ENCODE results near the gene ARHGAP32. TPM values are rescaled to one million over a fixed set of nuclear protein-coding genes. Genes with fewer than 3 reads are reported as not detected.
"Not testable (repeated sequence)": the region's sequence is repeated elsewhere in the genome, so short reads cannot be mapped to it uniquely, and the experiment has no call there.

Gene ARHGAP32
- total RNA-seq, 1 experiment from 2014 or later, result 27.8 TPM

DNA sequence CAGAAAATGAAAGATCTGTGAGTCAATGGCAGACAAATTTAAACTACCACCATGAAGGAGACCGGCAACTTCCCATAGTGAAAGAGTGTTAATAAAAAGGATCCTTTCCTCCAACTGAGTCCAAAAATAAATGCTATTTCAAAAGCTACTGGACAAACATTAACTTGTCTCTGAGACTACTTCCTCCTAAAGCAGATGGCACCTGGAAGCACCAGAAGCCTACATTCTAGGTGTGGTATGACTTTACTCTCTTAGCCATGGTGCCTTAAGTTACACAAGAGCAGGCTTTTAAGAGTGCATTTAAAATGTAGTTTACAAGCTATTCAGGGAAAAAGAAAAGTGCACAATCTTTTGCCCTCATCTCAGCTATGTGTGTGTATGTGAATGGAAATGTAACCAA, 2.5 kb downstream of the ARHGAP32 start:
- H4K20me1 ChIP-seq (ENCODE audit: insufficient read depth), result peaks cover 6% of the 10 kb centered on the region; the same call in 1 of the 2 replicates
- H3K27me3 ChIP-seq (ENCODE audit: insufficient read depth, low read length), result no peaks in the 10 kb centered on the region
- no peak overlapping the region for H3K4me2 ChIP-seq (ENCODE audit: low read length)
- no peak for TF ChIP-seq SP1 (IDR thresholded peaks at IDR 0.05; ENCODE audit: low read depth)
- peaks cover 20% of the 10 kb centered on the region for H3K79me2 ChIP-seq (ENCODE audit: insufficient read depth, low read length)
- no TSS peak for BruUV-seq (replicated peaks)
- H3K4me1 ChIP-seq (ENCODE audit: control insufficient read depth in 1 of 2, insufficient read depth in 2 of 2, low read length in 2 of 2), result peaks cover 5 to 23% of the 10 kb centered on the region in 2 experiments; a peak in 2 of 4 replicates
- H2AFZ ChIP-seq (ENCODE audit: low read depth, low read length, poor library complexity, severe bottlenecking), result no peak overlapping the region
- H3K27ac ChIP-seq (ENCODE audit: low read depth, low read length), result no peak overlapping the region
- CTCF ChIA-PET, result no interaction called here
- DNase-seq (ENCODE audit: low read depth, low spot score), result no peak
- H3K9ac ChIP-seq (ENCODE audit: low read length), result no peak overlapping the region
- RAD21 ChIA-PET (ENCODE audit: low non-redundant PET in 1 of 2, low total read pairs in 2 of 2, uncharacterized antibody in 2 of 2, unreplicated experiment in 2 of 2), result no interaction called here
- no peaks in the 10 kb centered on the region for H3K9me2 ChIP-seq (ENCODE audit: insufficient read depth)
- no peaks in the 10 kb centered on the region for H3K36me3 ChIP-seq (ENCODE audit: control insufficient read depth in 1 of 2, insufficient read depth in 2 of 2, low read length in 2 of 2)
- POLR2A ChIA-PET, result no interaction called here
- intact Hi-C loops (cut with micrococcal nuclease), result no loop called here
- no peak overlapping the region for H3K4me3 ChIP-seq (replicated peaks in 1 of 2; ENCODE audit: low read depth in 1 of 2, low read length in 2 of 2)
- ATAC-seq, result no peak
- no peaks in the 10 kb centered on the region for H3K9me3 ChIP-seq (ENCODE audit: control insufficient read depth in 1 of 2, insufficient read depth in 1 of 2, low read depth in 1 of 2, low read length in 2 of 2)

DNA sequence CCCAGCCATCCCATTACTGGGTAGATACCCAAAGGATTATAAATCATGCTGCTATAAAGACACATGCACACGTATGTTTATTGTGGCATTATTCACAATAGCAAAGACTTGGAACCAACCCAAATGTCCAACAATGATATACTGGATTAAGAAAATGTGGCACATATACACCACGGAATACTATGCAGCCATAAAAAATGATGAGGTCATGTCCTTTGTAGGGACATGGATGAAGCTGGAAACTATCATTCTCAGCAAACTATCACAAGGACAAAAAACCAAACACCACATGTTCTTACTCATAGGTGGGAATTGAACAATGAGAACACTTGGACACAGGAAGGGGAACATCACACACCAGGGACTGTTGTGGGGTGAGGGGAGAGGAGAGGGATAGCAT, 7.0 kb downstream of the ARHGAP32 start:
- ATAC-seq; H3K4me1 ChIP-seq (ENCODE audit: control insufficient read depth in 1 of 2, insufficient read depth in 2 of 2, low read length in 2 of 2); CTCF ChIA-PET; H3K4me3 ChIP-seq (replicated peaks in 1 of 2; ENCODE audit: low read depth in 1 of 2, low read length in 2 of 2); POLR2A ChIA-PET; H3K9ac ChIP-seq (ENCODE audit: low read length); H3K9me2 ChIP-seq (ENCODE audit: insufficient read depth); H3K36me3 ChIP-seq (ENCODE audit: control insufficient read depth in 1 of 2, insufficient read depth in 2 of 2, low read length in 2 of 2); H3K9me3 ChIP-seq (ENCODE audit: control insufficient read depth in 1 of 2, insufficient read depth in 1 of 2, low read depth in 1 of 2, low read length in 2 of 2); H3K4me2 ChIP-seq (ENCODE audit: low read length); intact Hi-C loops (cut with micrococcal nuclease); RAD21 ChIA-PET (ENCODE audit: low non-redundant PET in 1 of 2, low total read pairs in 2 of 2, uncharacterized antibody in 2 of 2, unreplicated experiment in 2 of 2); DNase-seq (ENCODE audit: low read depth, low spot score); H2AFZ ChIP-seq (ENCODE audit: low read depth, low read length, poor library complexity, severe bottlenecking); H4K20me1 ChIP-seq (ENCODE audit: insufficient read depth); H3K27ac ChIP-seq (ENCODE audit: low read depth, low read length); H3K27me3 ChIP-seq (ENCODE audit: insufficient read depth, low read length); BruUV-seq (replicated peaks): not testable (repeated sequence)
- H3K79me2 ChIP-seq (ENCODE audit: insufficient read depth, low read length), result peaks cover 12% of the 10 kb centered on the region; the same call in 1 of the 2 replicates

DNA sequence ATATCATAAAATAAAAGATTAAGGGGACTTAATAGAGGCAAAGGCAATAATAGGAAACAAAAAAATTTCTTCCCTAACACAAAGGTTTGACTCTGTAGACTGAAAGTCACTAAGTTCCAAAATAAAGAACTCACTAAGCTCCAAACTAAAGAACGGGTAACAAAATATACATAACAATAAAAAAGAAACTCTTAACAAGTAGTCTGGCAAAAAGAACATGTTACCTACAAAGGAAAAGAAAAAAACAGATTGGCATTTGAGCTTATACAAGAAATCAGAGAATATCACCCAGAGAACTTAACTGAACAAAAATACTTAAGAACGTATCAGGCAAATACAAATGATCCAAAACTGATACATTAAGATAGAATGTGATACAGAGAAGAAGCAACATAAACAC, 7.5 kb downstream of the ARHGAP32 start:
- intact Hi-C loops (cut with micrococcal nuclease), result no loop called here
- RAD21 ChIA-PET (ENCODE audit: low non-redundant PET in 1 of 2, low total read pairs in 2 of 2, uncharacterized antibody in 2 of 2, unreplicated experiment in 2 of 2), result no interaction called here
- Histone ChIP-seq H3K9me3 (ENCODE audit: control insufficient read depth in 1 of 2, insufficient read depth in 1 of 2, low read depth in 1 of 2, low read length in 2 of 2) (no peaks in the 10 kb centered on the region), H3K4me1 (ENCODE audit: control insufficient read depth in 1 of 2, insufficient read depth in 2 of 2, low read length in 2 of 2) (no peaks in the 10 kb centered on the region), H3K4me3 (replicated peaks in 1 of 2; ENCODE audit: low read depth in 1 of 2, low read length in 2 of 2) (no peak overlapping the region), H3K79me2 (ENCODE audit: insufficient read depth, low read length) (peaks cover 10% of the 10 kb centered on the region; the same call in 1 of the 2 replicates), H3K9ac (ENCODE audit: low read length) (no peak overlapping the region), H3K4me2 (ENCODE audit: low read length) (no peak overlapping the region), H3K27me3 (ENCODE audit: insufficient read depth, low read length) (no peaks in the 10 kb centered on the region), H3K27ac (ENCODE audit: low read depth, low read length) (no peak overlapping the region), H4K20me1 (ENCODE audit: insufficient read depth) (no peaks in the 10 kb centered on the region), H2AFZ (ENCODE audit: low read depth, low read length, poor library complexity, severe bottlenecking) (no peak overlapping the region), H3K9me2 (ENCODE audit: insufficient read depth) (no peaks in the 10 kb centered on the region), H3K36me3 (ENCODE audit: control insufficient read depth in 1 of 2, insufficient read depth in 2 of 2, low read length in 2 of 2) (no peaks in the 10 kb centered on the region)
- POLR2A ChIA-PET, result no interaction called here
- BruUV-seq (replicated peaks), result no TSS peak
- DNase-seq (ENCODE audit: low read depth, low spot score) (no peak), ATAC-seq (no peak)
- CTCF ChIA-PET, result no interaction called here
- TF ChIP-seq, protein P1, sequence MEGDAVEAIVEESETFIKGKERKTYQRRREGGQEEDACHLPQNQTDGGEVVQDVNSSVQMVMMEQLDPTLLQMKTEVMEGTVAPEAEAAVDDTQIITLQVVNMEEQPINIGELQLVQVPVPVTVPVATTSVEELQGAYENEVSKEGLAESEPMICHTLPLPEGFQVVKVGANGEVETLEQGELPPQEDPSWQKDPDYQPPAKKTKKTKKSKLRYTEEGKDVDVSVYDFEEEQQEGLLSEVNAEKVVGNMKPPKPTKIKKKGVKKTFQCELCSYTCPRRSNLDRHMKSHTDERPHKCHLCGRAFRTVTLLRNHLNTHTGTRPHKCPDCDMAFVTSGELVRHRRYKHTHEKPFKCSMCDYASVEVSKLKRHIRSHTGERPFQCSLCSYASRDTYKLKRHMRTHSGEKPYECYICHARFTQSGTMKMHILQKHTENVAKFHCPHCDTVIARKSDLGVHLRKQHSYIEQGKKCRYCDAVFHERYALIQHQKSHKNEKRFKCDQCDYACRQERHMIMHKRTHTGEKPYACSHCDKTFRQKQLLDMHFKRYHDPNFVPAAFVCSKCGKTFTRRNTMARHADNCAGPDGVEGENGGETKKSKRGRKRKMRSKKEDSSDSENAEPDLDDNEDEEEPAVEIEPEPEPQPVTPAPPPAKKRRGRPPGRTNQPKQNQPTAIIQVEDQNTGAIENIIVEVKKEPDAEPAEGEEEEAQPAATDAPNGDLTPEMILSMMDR (IDR thresholded peaks at IDR 0.05 in 2 of 3, conservative IDR thresholded peaks at IDR 0.05 in 1 of 3; ENCODE audit: borderline replicate concordance in 1 of 3, insufficient read depth in 1 of 3, low read depth in 2 of 3, low read length in 2 of 3), result no peak
- TF ChIP-seq FOSL1 (IDR thresholded peaks at IDR 0.05; ENCODE audit: low read depth) (no peak), EGR1 (IDR thresholded peaks at IDR 0.05; ENCODE audit: low read depth) (no peak), REST (IDR thresholded peaks at IDR 0.05; ENCODE audit: low read depth) (no peak), SIN3A (IDR thresholded peaks at IDR 0.05; ENCODE audit: low read depth) (no peak), CBX3 (IDR thresholded peaks at IDR 0.05; ENCODE audit: low read depth) (no peak), ELF1 (IDR thresholded peaks at IDR 0.05; ENCODE audit: borderline replicate concordance, low read depth) (no peak)
- TF ChIP-seq, protein P2, sequence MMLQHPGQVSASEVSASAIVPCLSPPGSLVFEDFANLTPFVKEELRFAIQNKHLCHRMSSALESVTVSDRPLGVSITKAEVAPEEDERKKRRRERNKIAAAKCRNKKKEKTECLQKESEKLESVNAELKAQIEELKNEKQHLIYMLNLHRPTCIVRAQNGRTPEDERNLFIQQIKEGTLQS (IDR thresholded peaks at IDR 0.05), result no peak
